ENCODE measurements around the gene SAMD3. TPM values are rescaled to one million over a fixed set of nuclear protein-coding genes. Genes with fewer than 3 reads are reported as not detected.

The SAMD3 gene
- total RNA-seq, 1 experiment from 2014 or later: 1.5 TPM

- H3K36me3 Mint-ChIP-seq (ENCODE audit: insufficient read depth, unreplicated experiment): no peaks in the 10 kb centered on the region
- intact Hi-C loops (cut with micrococcal nuclease; ENCODE audit: unreplicated experiment): no loop called here
- Histone ChIP-seq H3K36me3 (ENCODE audit: control insufficient read depth, insufficient read depth, low read length) (no peaks in the 10 kb centered on the region), H3K4me1 (no peaks in the 10 kb centered on the region), H3K27me3 (replicated peaks; ENCODE audit: control insufficient read depth, insufficient read depth, low read length) (no peaks in the 10 kb centered on the region), H3K4me3 (ENCODE audit: low read depth, low read length) (no peak overlapping the region), H3K9me3 (no peaks in the 10 kb centered on the region)
- POLR2A ChIA-PET: no interaction called here
- CTCF ChIA-PET: interaction anchor here (0.8 kb wide), 1 partner anchor 17 kb away, joined by 10 read pairs; no protein-coding TSS in a partner anchor
- H3K27ac Mint-ChIP-seq (ENCODE audit: unreplicated experiment): no peak overlapping the region
- no peaks in the 10 kb centered on the region for H3K4me1 Mint-ChIP-seq (ENCODE audit: low read depth, unreplicated experiment)
- no peak overlapping the region for H3K4me3 Mint-ChIP-seq (ENCODE audit: unreplicated experiment)
- TF ChIP-seq CTCF (IDR thresholded peaks at IDR 0.05; ENCODE audit: insufficient read depth in 1 of 2, low read depth in 1 of 2, low read length in 1 of 2, severe bottlenecking in 1 of 2, unreplicated experiment in 1 of 2): no peak
- H3K9me3 Mint-ChIP-seq (ENCODE audit: unreplicated experiment): no peaks in the 10 kb centered on the region
- no peak for DNase-seq
- no peaks in the 10 kb centered on the region for H3K27me3 Mint-ChIP-seq (ENCODE audit: insufficient read depth, unreplicated experiment)
- no TSS peak for BruUV-seq (replicated peaks)
These were observed 124.4 kb downstream of the SAMD3 start for GRCh38 chr6:130098317-130098716.

Other genes starting within 250 kb of the SAMD3 start
- gene L3MBTL3, start 204.4 kb downstream of the SAMD3 start, total RNA-seq (2022): 14.3 and 16.3 TPM in 2 replicates
- gene TMEM200A, start 143.1 kb upstream of the SAMD3 start, total RNA-seq (2022): 15.6 and 16.3 TPM in 2 replicates